Fibroblast of skin of abdomen (primary cell): ENCODE results near the gene TMSB10.
"Not testable (repeated sequence)": the region's sequence is repeated elsewhere in the genome, so short reads cannot be mapped to it uniquely, and the experiment has no call there.

Source experiments
- DNase-seq: peaks from one replicate; pipeline ENCODE4 v3.0.0-alpha.2; 2013

TMSB10 gene

DNA sequence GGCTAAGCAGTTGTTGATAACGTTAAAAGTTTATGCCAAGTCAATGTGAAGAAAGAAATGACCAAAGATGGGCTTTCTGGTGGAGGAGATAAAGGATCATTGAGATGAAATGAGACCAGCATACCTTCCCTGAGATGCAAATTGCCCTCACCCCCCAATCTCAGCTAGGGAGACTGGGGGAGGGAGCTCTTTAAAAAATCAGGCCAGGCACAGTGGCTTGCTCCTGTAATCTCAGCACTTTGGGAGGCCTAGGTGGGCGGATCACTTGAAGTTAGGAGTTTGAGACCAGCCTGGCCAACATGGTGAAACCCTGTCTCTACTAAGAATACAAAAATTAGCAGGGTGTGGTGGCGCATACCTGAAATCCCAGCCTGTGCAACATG lies 34.6 kb downstream of the TMSB10 start:
- no peak for DNase-seq

DNA sequence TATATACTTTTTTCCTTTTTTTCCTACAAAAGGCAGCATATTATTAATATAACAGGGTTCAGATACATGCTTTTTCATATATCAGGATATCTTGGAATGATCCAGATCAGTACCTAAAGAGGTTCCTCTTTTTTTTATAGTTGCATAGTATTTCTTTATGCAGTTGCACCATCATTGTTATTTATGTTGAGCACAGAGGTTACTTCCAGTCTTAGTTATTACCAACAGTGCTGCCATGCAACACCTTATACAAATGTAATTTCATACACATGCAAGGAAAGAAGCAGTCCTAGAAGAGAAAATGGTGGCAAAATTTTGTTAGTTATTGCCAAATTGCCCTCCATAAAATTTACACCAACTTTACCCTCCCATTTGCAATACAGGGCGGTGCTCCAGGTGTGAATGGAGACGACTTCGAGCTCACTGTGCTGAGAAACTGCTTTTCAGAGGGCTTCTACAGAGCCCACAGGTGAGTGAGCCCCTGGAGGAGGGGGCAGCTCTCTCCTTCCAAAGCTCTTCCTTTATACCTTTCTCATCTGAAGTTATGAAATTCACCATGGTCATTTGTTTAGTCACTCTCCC lies 35.5 kb downstream of the TMSB10 start:
- no peak for DNase-seq

- no peak for DNase-seq
Measured at GRCh38 chr2:84942166-84942565, 36.7 kb downstream of the TMSB10 start.

DNA sequence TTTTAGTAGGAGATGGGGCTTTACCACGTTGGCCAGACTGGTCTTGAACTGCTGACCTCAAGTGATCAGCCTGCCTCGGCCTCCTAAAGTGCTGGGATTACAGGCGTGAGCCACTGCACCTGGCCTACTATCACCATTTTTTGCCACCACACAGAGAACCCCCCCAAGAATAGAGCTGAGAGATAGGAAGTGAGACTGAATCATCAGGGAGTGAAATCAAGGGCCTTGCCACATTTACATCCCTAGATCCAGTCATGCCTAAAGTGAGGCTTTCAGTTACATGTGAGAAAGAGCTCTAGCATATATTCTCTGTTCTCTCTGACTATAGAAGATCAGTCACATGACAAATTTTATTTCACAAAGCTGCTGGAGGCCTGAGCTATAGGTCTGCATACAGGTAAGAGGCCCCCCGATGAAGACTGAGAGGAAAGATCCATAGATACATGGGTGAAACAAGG lies 37.5 kb downstream of the TMSB10 start:
- DNase-seq = peak; percentile 28

DNA sequence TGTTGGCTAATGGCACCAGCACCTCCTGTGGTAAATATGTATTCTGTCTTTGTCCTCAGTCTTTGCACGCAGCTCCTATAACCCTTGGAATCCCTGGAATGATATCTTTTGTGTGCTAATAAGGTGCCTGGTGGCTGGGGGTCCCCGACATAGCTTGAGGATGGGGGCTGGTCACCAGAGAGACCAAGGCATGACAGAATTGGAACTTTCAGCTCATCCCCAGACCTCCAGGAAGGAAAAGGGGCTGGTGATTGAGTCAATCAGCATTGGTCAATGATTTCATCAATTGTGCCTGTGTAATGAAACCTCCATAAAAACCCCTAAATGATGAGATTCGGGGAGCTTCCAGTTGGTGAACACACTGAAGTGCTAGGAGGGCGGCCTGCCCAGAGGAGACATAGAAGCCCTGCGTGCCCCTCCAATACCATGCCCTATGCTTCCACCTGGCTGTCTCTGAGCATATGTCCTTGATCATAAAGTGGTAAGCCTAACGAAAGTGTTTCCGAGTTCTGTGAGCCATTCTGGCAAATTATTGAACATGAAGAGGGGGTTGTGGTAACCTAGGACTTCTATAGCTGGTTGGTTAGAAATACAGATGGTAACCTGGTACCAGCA lies 38.9 kb downstream of the TMSB10 start:
- DNase-seq = no peak

DNA sequence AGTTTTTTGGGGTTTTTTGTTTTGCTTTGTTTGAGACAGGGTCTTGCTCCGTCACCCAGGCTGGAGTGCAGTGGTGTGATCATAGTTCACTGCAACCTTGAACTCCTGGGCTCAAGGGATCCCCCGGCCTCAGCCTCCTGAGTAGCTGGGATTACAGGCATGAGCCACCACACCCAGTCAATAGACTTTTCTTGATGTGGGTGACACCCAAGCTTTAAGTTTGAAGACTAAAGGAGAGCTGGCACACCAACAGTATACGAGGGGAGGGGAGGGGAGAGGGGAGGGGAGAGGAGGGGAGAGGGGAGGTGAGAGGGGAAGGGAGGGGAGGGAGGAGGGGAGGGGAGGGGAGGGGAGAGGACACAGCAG lies 40.4 kb downstream of the TMSB10 start:
- not testable (repeated sequence) for DNase-seq

DNA sequence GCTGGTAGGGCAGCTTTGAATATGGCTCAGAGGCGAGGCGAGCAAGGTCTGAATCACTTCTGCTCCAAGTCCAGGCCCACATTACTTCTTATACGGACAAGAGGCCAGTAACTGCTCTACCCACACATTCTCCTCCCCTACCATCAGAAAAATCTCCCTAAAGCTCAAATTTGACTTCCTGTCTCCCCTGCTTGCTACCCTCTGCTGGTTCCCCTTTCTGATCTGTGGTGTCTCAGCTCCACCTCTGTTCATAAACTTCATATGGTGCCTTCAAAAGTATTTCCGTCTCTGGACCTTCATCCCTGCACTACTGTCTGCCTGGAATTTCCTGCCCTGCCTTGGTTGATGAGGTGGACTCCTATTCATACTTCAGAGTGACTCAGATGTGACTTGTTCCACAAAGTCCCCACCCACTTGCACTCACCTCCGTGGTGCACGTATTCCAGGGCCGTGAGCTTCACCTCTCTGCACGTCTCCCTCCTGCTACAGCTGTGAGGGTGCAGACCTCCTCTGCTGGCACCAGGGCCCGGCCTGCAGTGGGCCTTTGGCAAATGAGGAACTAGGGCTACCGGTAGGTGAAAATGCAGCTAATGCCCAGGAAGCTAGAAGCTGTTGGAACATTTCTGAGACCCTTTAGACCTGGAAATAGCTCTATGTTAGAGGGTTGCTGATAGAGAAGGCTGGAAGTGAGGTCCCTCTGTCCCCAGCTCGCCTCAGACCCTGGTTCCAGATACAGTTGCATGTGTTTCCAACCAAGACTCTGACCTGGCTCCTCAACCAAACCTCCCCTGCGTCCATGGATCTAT lies 41.0 kb downstream of the TMSB10 start:
- peak; percentile 82 for DNase-seq

GRCh38 chr2:84947010-84947593 lies 41.6 kb downstream of the TMSB10 start:
- no peak for DNase-seq

DNA sequence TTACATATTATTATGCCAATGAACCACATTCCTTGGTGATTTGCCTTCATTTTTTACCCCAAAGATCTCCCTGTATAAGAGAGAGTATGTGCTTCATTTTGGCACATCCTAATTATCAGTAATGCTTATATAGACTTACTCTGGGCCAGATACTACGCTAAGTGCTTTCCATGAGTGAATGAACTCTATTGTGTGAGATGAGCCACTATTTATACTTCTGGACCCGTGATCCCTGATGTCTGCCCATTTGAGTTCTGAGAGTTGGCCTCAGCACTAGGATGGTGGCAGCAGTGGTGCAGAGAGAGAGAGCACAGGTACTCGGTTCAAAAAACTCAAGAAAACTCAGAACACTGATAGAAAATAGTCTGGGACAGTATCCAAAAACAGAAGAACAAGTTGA lies 48.1 kb downstream of the TMSB10 start:
- DNase-seq = no peak

- no peak for DNase-seq
Measured at GRCh38 chr2:84954329-84954728, 48.9 kb downstream of the TMSB10 start.
